KOPT-K1 (cell line): Measurements from ENCODE around the gene SLC10A7.

Experiments used
- H3K27ac ChIP-seq: fragments of 200-600 bp; sonication (generic); 2 replicates; pipeline ENCODE4 v1.5.1; 2016; ENCODE audit warnings: antibody characterized with exemption, mild to moderate bottlenecking, low read depth, low read length; ENCODE audit not compliant: poor library complexity, severe bottlenecking
- H3K36me3 ChIP-seq: fragments of 200-600 bp; sonication (generic); 2 replicates; pipeline ENCODE4 v1.5.1; 2017; ENCODE audit warnings: antibody characterized with exemption, mild to moderate bottlenecking, low read length, moderate library complexity; ENCODE audit not compliant: insufficient read depth
- H3K9me3 ChIP-seq: fragments of 200-600 bp; sonication (generic); 2 replicates; pipeline ENCODE4 v1.5.1; 2017; ENCODE audit warnings: antibody characterized with exemption, low read length, mild to moderate bottlenecking; ENCODE audit not compliant: insufficient read depth, poor library complexity, severe bottlenecking

Gene SLC10A7

GRCh38 chr4:146521541-146522097 lies at the start of gene SLC10A7:
Gene SLC10A7, minus strand, starts transcription at chr4:146521940. Its CDS starts 223 bp downstream, at chr4:146521717.
- Histone ChIP-seq H3K27ac (peak within 1 kb of the TSS; percentile 76), H3K9me3 (no peaks in the 10 kb centered on the region), H3K36me3 (no peaks in the 10 kb centered on the region)

GRCh38 chr4:146567396-146567795 lies 45.7 kb upstream of the SLC10A7 start:
- H3K9me3 ChIP-seq, result no peaks in the 10 kb centered on the region
- no peak overlapping the region for H3K27ac ChIP-seq

GRCh38 chr4:146564492-146564891 lies 42.8 kb upstream of the SLC10A7 start:
- Histone ChIP-seq H3K36me3 (no peaks in the 10 kb centered on the region), H3K9me3 (no peaks in the 10 kb centered on the region), H3K27ac (no peak overlapping the region)

More at GRCh38 chr4:146567396-146567795, 45.7 kb upstream of the SLC10A7 start:
- no peaks in the 10 kb centered on the region for H3K36me3 ChIP-seq

- Histone ChIP-seq H3K9me3 (no peaks in the 10 kb centered on the region), H3K36me3 (no peaks in the 10 kb centered on the region), H3K27ac (no peak overlapping the region)
Measured at GRCh38 chr4:146550161-146550560, 28.4 kb upstream of the SLC10A7 start.

GRCh38 chr4:146548443-146548842 lies 26.7 kb upstream of the SLC10A7 start:
- Histone ChIP-seq H3K9me3 (peaks cover 5% of the 10 kb centered on the region), H3K36me3 (no peaks in the 10 kb centered on the region), H3K27ac (no peak overlapping the region)

GRCh38 chr4:146545102-146545501 lies 23.4 kb upstream of the SLC10A7 start:
- Histone ChIP-seq H3K27ac (no peak overlapping the region), H3K36me3 (no peaks in the 10 kb centered on the region), H3K9me3 (peaks cover 11% of the 10 kb centered on the region)

- H3K27ac ChIP-seq, result no peak overlapping the region
- no peaks in the 10 kb centered on the region for H3K9me3 ChIP-seq
- H3K36me3 ChIP-seq, result no peaks in the 10 kb centered on the region
Measured at GRCh38 chr4:146534178-146534577, 12.4 kb upstream of the SLC10A7 start.

- H3K27ac ChIP-seq, result no peak overlapping the region
- no peaks in the 10 kb centered on the region for H3K9me3 ChIP-seq
- H3K36me3 ChIP-seq, result no peaks in the 10 kb centered on the region
Measured at GRCh38 chr4:146525754-146526153, 4.0 kb upstream of the SLC10A7 start.

GRCh38 chr4:146524663-146525062 lies 2.9 kb upstream of the SLC10A7 start:
- H3K9me3 ChIP-seq, result no peaks in the 10 kb centered on the region
- no peak overlapping the region for H3K27ac ChIP-seq
- no peaks in the 10 kb centered on the region for H3K36me3 ChIP-seq

GRCh38 chr4:146522869-146523205 lies 1.1 kb upstream of the SLC10A7 start:
- peak overlapping the region; percentile 76 for H3K27ac ChIP-seq
- H3K9me3 ChIP-seq, result no peaks in the 10 kb centered on the region
- no peaks in the 10 kb centered on the region for H3K36me3 ChIP-seq

GRCh38 chr4:146522098-146522868 lies 543 bp upstream of the SLC10A7 start:
- Histone ChIP-seq H3K36me3 (no peaks in the 10 kb centered on the region), H3K27ac (peak overlapping the region; percentile 76), H3K9me3 (no peaks in the 10 kb centered on the region)

GRCh38 chr4:146520896-146521540 lies 722 bp downstream of the SLC10A7 start:
- Histone ChIP-seq H3K27ac (peak overlapping the region; percentile 76), H3K9me3 (no peaks in the 10 kb centered on the region), H3K36me3 (no peaks in the 10 kb centered on the region)

- no peak overlapping the region for H3K27ac ChIP-seq
- H3K36me3 ChIP-seq, result peaks cover 5% of the 10 kb centered on the region; the same call in 1 of the 2 replicates
- no peaks in the 10 kb centered on the region for H3K9me3 ChIP-seq
Measured at GRCh38 chr4:146514651-146515357, 6.9 kb downstream of the SLC10A7 start.

- H3K27ac ChIP-seq, result no peak overlapping the region
- H3K9me3 ChIP-seq, result no peaks in the 10 kb centered on the region
- H3K36me3 ChIP-seq, result peaks cover 8% of the 10 kb centered on the region; the same call in 1 of the 2 replicates
Measured at GRCh38 chr4:146513548-146513947, 8.2 kb downstream of the SLC10A7 start.

- no peak overlapping the region for H3K27ac ChIP-seq
- peaks cover 10% of the 10 kb centered on the region; the same call in 1 of the 2 replicates for H3K36me3 ChIP-seq
- no peaks in the 10 kb centered on the region for H3K9me3 ChIP-seq
Measured at GRCh38 chr4:146511381-146511780, 10.4 kb downstream of the SLC10A7 start.
